C4-2B (cell line): Measurements from ENCODE around the gene CHRNA3.

ENCODE experiments used
- ZFX ChIP-seq: fragments of 450-650 bp; IDR thresholded peaks from 2 replicates; pipeline ENCODE4 v1.6.1; 2017
- TF ChIP-seq, protein P1 (sequence below): fragments of 450-650 bp; conservative IDR thresholded peaks from 2 replicates; pipeline ENCODE4 v1.5.1; 2017; ENCODE audit warnings: mild to moderate bottlenecking

GRCh38 chr15:78667578-78668236 is 46.9 kb upstream of the CHRNA3 start:
- TF ChIP-seq, protein P1, sequence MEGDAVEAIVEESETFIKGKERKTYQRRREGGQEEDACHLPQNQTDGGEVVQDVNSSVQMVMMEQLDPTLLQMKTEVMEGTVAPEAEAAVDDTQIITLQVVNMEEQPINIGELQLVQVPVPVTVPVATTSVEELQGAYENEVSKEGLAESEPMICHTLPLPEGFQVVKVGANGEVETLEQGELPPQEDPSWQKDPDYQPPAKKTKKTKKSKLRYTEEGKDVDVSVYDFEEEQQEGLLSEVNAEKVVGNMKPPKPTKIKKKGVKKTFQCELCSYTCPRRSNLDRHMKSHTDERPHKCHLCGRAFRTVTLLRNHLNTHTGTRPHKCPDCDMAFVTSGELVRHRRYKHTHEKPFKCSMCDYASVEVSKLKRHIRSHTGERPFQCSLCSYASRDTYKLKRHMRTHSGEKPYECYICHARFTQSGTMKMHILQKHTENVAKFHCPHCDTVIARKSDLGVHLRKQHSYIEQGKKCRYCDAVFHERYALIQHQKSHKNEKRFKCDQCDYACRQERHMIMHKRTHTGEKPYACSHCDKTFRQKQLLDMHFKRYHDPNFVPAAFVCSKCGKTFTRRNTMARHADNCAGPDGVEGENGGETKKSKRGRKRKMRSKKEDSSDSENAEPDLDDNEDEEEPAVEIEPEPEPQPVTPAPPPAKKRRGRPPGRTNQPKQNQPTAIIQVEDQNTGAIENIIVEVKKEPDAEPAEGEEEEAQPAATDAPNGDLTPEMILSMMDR: no peak
- TF ChIP-seq ZFX: no peak
